H1 (cell line): Measurements from ENCODE around the gene PGM2L1. TPM values are rescaled to one million over a fixed set of nuclear protein-coding genes. Genes with fewer than 3 reads are reported as not detected.

Experiments
- CTCF ChIA-PET: fragments of 300-600 bp; sonication (Branson Sonifier 250); formaldehyde crosslinking; loops from one replicate; lab custom pipeline; 2021; ENCODE audit not compliant: partially characterized antibody; lab: Charles Lee
- POLR2A ChIA-PET: fragments of 300-600 bp; sonication (Branson Sonifier 250); formaldehyde crosslinking; loops from one replicate; lab custom pipeline; 2021; ENCODE audit warnings: inconsistent platforms; ENCODE audit not compliant: partially characterized antibody; lab: Charles Lee
- DNase-seq, 2 experiments: peaks; one replicate each; pipeline versions ENCODE4 v3.0.0 to v3.0.0-alpha.2; 2010 to 2022; ENCODE audit warnings: low spot score in 2 of 2, low read depth in 1 of 2, mixed read lengths in 1 of 2
- FAIRE-seq: peaks from 2 replicates; lab custom pipeline; 2011; peaks lifted over from hg19 to GRCh38; lab: Jason Lieb, UNC
- H2AFZ ChIP-seq: 2 replicates; pipeline ENCODE4 v1.8.1; 2012; ENCODE audit warnings: low read length, inconsistent platforms
- H2AK5ac ChIP-seq: 2 replicates; pipeline ENCODE4 v1.6.1; 2013; ENCODE audit warnings: low read depth, low read length
- H2BK120ac ChIP-seq: replicated peaks from 2 replicates; pipeline ENCODE3; 2013; ENCODE audit warnings: low read depth, low read length, inconsistent platforms
- H2BK12ac ChIP-seq: 2 replicates; pipeline ENCODE4 v1.6.1; 2013; ENCODE audit warnings: low read depth, low read length
- H2BK15ac ChIP-seq: 2 replicates; pipeline ENCODE4 v1.6.1; 2013; ENCODE audit warnings: low read length
- H2BK20ac ChIP-seq: 2 replicates; pipeline ENCODE4 v1.6.1; 2013; ENCODE audit warnings: low read length
- H2BK5ac ChIP-seq: 2 replicates; pipeline ENCODE4 v1.6.1; 2013; ENCODE audit warnings: low read depth, low read length
- H3K14ac ChIP-seq: 2 replicates; pipeline ENCODE4 v1.6.1; 2013; ENCODE audit warnings: inconsistent platforms; ENCODE audit not compliant: insufficient read length
- H3K18ac ChIP-seq: 2 replicates; pipeline ENCODE4 v1.6.1; 2013; ENCODE audit warnings: low read length; ENCODE audit errors: extremely low read depth
- H3K23ac ChIP-seq: 2 replicates; pipeline ENCODE4 v1.6.1; 2013; ENCODE audit warnings: inconsistent platforms; ENCODE audit not compliant: insufficient read length
- H3K23me2 ChIP-seq: 2 replicates; pipeline ENCODE4 v1.6.1; 2013; ENCODE audit warnings: low read depth, low read length
- H3K27ac ChIP-seq: 2 replicates; pipeline ENCODE4 v1.6.1; 2011; ENCODE audit warnings: low read depth, low read length, inconsistent platforms
- H3K27me3 ChIP-seq, 4 experiments: replicated peaks in 1 of 4; 1 replicate in 1 of 4; 2 replicates in 3 of 4; pipeline versions ENCODE4 v1.6.1 to v1.8.1; 2011 to 2013; ENCODE audit warnings: low read length in 3 of 4, mild to moderate bottlenecking in 3 of 4, inconsistent platforms in 2 of 4, mixed read lengths in 2 of 4, moderate library complexity in 1 of 4; ENCODE audit not compliant: control insufficient read depth in 3 of 4, insufficient read depth in 3 of 4; ENCODE audit errors: extremely low read depth in 1 of 4
- H3K36me3 ChIP-seq, 4 experiments: 2 replicates each; pipeline versions ENCODE4 v1.6.1 to v1.8.1; 2011 to 2013; ENCODE audit warnings: mild to moderate bottlenecking in 4 of 4, low read length in 3 of 4, moderate library complexity in 2 of 4, control low read depth in 1 of 4, inconsistent platforms in 1 of 4; ENCODE audit not compliant: insufficient read depth in 4 of 4, control insufficient read depth in 2 of 4
- H3K4ac ChIP-seq: replicated peaks from 2 replicates; pipeline ENCODE3; 2013; ENCODE audit warnings: low read length, low read depth, mixed read lengths, inconsistent platforms; ENCODE audit not compliant: insufficient read length
- H3K4me1 ChIP-seq, 4 experiments: replicated peaks in 1 of 4; 1 replicate in 1 of 4; 2 replicates in 3 of 4; pipeline versions ENCODE4 v1.6.1 to v1.8.1; 2011 to 2013; ENCODE audit warnings: low read length in 3 of 4, inconsistent platforms in 2 of 4, mixed read lengths in 1 of 4; ENCODE audit not compliant: insufficient read depth in 4 of 4, control insufficient read depth in 3 of 4
- H3K4me2 ChIP-seq, 2 experiments: 2 replicates each; pipeline versions ENCODE4 v1.6.1 to v1.8.1; 2011 to 2013; ENCODE audit warnings: low read depth in 2 of 2, low read length in 2 of 2, control low read depth in 1 of 2, inconsistent platforms in 1 of 2, mild to moderate bottlenecking in 1 of 2; ENCODE audit not compliant: insufficient read depth in 1 of 2
- H3K4me3 ChIP-seq, 4 experiments: fragments of 200-600, 300-600 bp in 1 of 4; sonication (generic), shearing (Covaris generic), sonication (Bioruptor Twin) in 1 of 4; 2 replicates each; pipeline versions ENCODE4 v1.5.1 to v1.8.1; 2011 to 2016; ENCODE audit warnings: low read length in 4 of 4, low read depth in 3 of 4, control low read depth in 2 of 4, inconsistent platforms in 2 of 4, mild to moderate bottlenecking in 2 of 4, mixed read lengths in 1 of 4, moderate library complexity in 1 of 4; ENCODE audit not compliant: insufficient read depth in 2 of 4; ENCODE audit errors: extremely low read depth in 1 of 4
- H3K56ac ChIP-seq: replicated peaks from 2 replicates; pipeline ENCODE3; 2013; ENCODE audit warnings: low read depth, mild to moderate bottlenecking, mixed read lengths, low read length, inconsistent platforms; ENCODE audit not compliant: insufficient read length
- H3K79me1 ChIP-seq: 2 replicates; pipeline ENCODE4 v1.6.1; 2013; ENCODE audit warnings: low read depth, low read length, control low read depth
- H3K79me2 ChIP-seq, 2 experiments: 2 replicates each; pipeline versions ENCODE4 v1.6.1 to v1.8.1; 2012 to 2013; ENCODE audit warnings: low read length in 2 of 2, mild to moderate bottlenecking in 2 of 2, inconsistent platforms in 1 of 2; ENCODE audit not compliant: insufficient read depth in 2 of 2, control insufficient read depth in 1 of 2
- H3K9ac ChIP-seq, 4 experiments: replicated peaks in 1 of 4; 1 replicate in 1 of 4; 2 replicates in 3 of 4; pipeline versions ENCODE4 v1.6.1 to v1.8.1; 2011 to 2013; ENCODE audit warnings: low read depth in 3 of 4, low read length in 3 of 4, control low read depth in 2 of 4, mild to moderate bottlenecking in 2 of 4, moderate library complexity in 2 of 4, inconsistent platforms in 1 of 4; ENCODE audit errors: extremely low read depth in 1 of 4
- H3K9me3 ChIP-seq, 2 experiments: 2 replicates each; pipeline versions ENCODE4 v1.6.1 to v1.8.1; 2012 to 2013; ENCODE audit warnings: mild to moderate bottlenecking in 2 of 2, moderate library complexity in 2 of 2, control low read depth in 1 of 2, inconsistent platforms in 1 of 2, low read depth in 1 of 2, low read length in 1 of 2, mixed read lengths in 1 of 2; ENCODE audit not compliant: insufficient read depth in 2 of 2
- H4K20me1 ChIP-seq, 2 experiments: replicated peaks in 1 of 2; 2 replicates each; pipeline versions ENCODE3 to v1.8.1; 2011 to 2013; ENCODE audit warnings: inconsistent platforms in 2 of 2, low read length in 2 of 2, mild to moderate bottlenecking in 1 of 2; ENCODE audit not compliant: insufficient read depth in 2 of 2, control insufficient read depth in 1 of 2
- H4K5ac ChIP-seq: 2 replicates; pipeline ENCODE4 v1.6.1; 2013; ENCODE audit warnings: low read length, low read depth, mixed read lengths, inconsistent platforms; ENCODE audit not compliant: insufficient read length
- H4K8ac ChIP-seq: 2 replicates; pipeline ENCODE4 v1.8.0; 2013; ENCODE audit warnings: mild to moderate bottlenecking, moderate library complexity, low read length, inconsistent platforms; ENCODE audit not compliant: insufficient read depth; ENCODE audit errors: extremely low read depth
- H4K91ac ChIP-seq: replicated peaks from 2 replicates; pipeline ENCODE3; 2013; ENCODE audit warnings: low read length, mixed read lengths, inconsistent platforms; ENCODE audit not compliant: insufficient read length
- CREB1 ChIP-seq: IDR thresholded peaks from 2 replicates; pipeline ENCODE4 v1.6.1; 2012; ENCODE audit warnings: inconsistent platforms
- KDM4A ChIP-seq: IDR thresholded peaks from one replicate; pipeline ENCODE4 v1.7.1; 2012; ENCODE audit warnings: low read depth, mild to moderate bottlenecking, moderate library complexity, low read length, inconsistent platforms; ENCODE audit not compliant: severe bottlenecking
- NANOG ChIP-seq: IDR thresholded peaks from 2 replicates; pipeline ENCODE4 v1.6.1; 2011; ENCODE audit warnings: low read length, low read depth, mild to moderate bottlenecking, inconsistent platforms; ENCODE audit not compliant: insufficient read depth, poor library complexity, severe bottlenecking
- WGBS, 2 experiments: shearing (Covaris generic) in 1 of 2; methylation state at CpG; one replicate each; pipeline versions ENCODE4 v1.1.6 to v1.1.7; 2013 to 2015; ENCODE audit warnings: low lambda C conversion rate in 2 of 2, mixed read lengths in 2 of 2, inconsistent platforms in 1 of 2, low coverage in 1 of 2, missing lambda C conversion rate in 1 of 2; ENCODE audit not compliant: insufficient replicate concordance in 2 of 2, insufficient coverage in 1 of 2, insufficient read length in 1 of 2; ENCODE audit errors: extremely low coverage in 1 of 2, missing lambda C conversion rate in 1 of 2; 5-methylcytosine and 5-hydroxymethylcytosine counted together
- polyA plus RNA-seq, 7 experiments: library from polyadenylated mRNA; depleted of rRNA in 3 of 7; stranded (reverse) in 5 of 7; unstranded in 2 of 7; fragments of >200 nt in 5 of 7; fragments of 200-250 nt in 2 of 7; gene quantifications; 1 replicate in 5 of 7; 2 replicates in 1 of 7; 4 replicates in 1 of 7; pipeline versions ENCODE4 v1.2.1 to v1.2.3, GENCODE V29; 2011 to 2013; ENCODE audit warnings: missing spikeins in 2 of 7, mixed read lengths in 2 of 7
- total RNA-seq: library from RNA; stranded (reverse); fragmentation: NEBNext Ultra II Directional; extraction: Animal tissue kit (Norgen Biotek cat#: 25700); gene quantifications from 2 replicates; pipeline ENCODE4 v1.2.1, GENCODE V29; 2021

Gene PGM2L1
- total and polyA plus RNA-seq, 2 of the 8 experiments (the other 6 are each of a cell fraction or from before 2014, with no cell fraction given): 5.0 to 42.7 TPM

DNA sequence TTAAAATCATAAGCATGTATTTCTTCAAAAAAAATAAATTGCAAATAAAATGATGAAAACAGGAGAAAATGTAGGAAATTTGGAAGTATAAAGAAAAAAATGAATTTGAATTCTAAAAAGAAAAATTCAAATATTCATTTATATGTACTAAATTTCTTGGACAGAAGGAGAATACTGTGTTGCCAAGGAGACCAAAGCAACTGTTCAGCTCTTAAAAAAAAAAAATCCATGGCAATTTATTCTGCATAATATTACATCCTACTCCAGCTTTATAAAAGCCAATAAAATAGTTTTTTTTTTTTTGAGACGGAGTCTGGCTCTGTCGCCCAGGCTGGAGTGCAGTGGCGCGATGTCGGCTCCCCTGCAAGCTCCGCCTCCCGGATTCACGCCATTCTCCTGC, 6.0 kb downstream of the PGM2L1 start:
- H2AK5ac ChIP-seq: no peak overlapping the region
- CTCF ChIA-PET: interaction anchor here (0.6 to 2.4 kb wide), 5 partner anchors 42 to 61 kb away, joined by 3 to 10 read pairs (median 3); no protein-coding TSS in a partner anchor
- no peak overlapping the region for H3K27ac ChIP-seq
- DNase-seq: no peak
- H2BK12ac ChIP-seq: no peak overlapping the region
- H3K23me2 ChIP-seq: no peaks in the 10 kb centered on the region; the same call in 1 of the 2 replicates
- no peak overlapping the region for H3K14ac ChIP-seq
- no peak overlapping the region for H2BK5ac ChIP-seq
- no peak overlapping the region for H3K56ac ChIP-seq
- H3K4ac ChIP-seq: no peak overlapping the region
- no peak overlapping the region for H2BK20ac ChIP-seq
- POLR2A ChIA-PET: interaction anchor here (0.6 kb wide), 1 partner anchor 437 kb away, joined by 4 read pairs; no protein-coding TSS in a partner anchor
- no peak overlapping the region for H2BK15ac ChIP-seq
- no peaks in the 10 kb centered on the region for H3K36me3 ChIP-seq
- H3K79me2 ChIP-seq: peaks cover 0 to 36% of the 10 kb centered on the region in 2 experiments; a peak in 2 of 4 replicates
- no peak overlapping the region for H3K18ac ChIP-seq
- no peak overlapping the region for H3K4me3 ChIP-seq
- no peak overlapping the region for H4K8ac ChIP-seq
- H3K4me2 ChIP-seq: no peak overlapping the region
- H2AFZ ChIP-seq: no peak overlapping the region
- no peaks in the 10 kb centered on the region for H3K27me3 ChIP-seq
- no peak overlapping the region for H3K9ac ChIP-seq
- no peaks in the 10 kb centered on the region; the same call in 1 of the 2 replicates for H3K79me1 ChIP-seq
- H3K4me1 ChIP-seq: peaks cover 0 to 3% (median 2%) of the 10 kb centered on the region in 4 experiments; a peak in 2 of 7 replicates
- no peak overlapping the region for H2BK120ac ChIP-seq
- no peaks in the 10 kb centered on the region for H3K9me3 ChIP-seq
- WGBS, 2 experiments: 96% methylated on average over 8 of the region's 8 CpGs; no CpG with 5 or more reads in 1 of the 2 experiments
- FAIRE-seq: no peak
- no peak overlapping the region for H4K5ac ChIP-seq
- H3K23ac ChIP-seq: no peak overlapping the region
- H4K91ac ChIP-seq: no peak overlapping the region
- no peaks in the 10 kb centered on the region for H4K20me1 ChIP-seq
- TF ChIP-seq CREB1: no peak
- no peak for TF ChIP-seq KDM4A
- TF ChIP-seq NANOG: no peak
